NCI-H510A treated with DMSO at 0.1 percent for 48 hours (cell line): Measurements from ENCODE around the gene MT1B.
"Not testable (repeated sequence)": the region's sequence is repeated elsewhere in the genome, so short reads cannot be mapped to it uniquely, and the experiment has no call there.

Experiments used
- DNase-seq: peaks from one replicate; lab custom pipeline; 2025; lab: John Stamatoyannopoulos, UW

The MT1B gene

GRCh38 chr16:56667581-56668571 is 16.2 kb downstream of the MT1B start, which contains the start of gene MT1G:
Gene MT1G (minus strand): TSS chr16:56668065. CDS start chr16:56667993, 72 bp downstream.
- peak; percentile 67 for DNase-seq

DNA sequence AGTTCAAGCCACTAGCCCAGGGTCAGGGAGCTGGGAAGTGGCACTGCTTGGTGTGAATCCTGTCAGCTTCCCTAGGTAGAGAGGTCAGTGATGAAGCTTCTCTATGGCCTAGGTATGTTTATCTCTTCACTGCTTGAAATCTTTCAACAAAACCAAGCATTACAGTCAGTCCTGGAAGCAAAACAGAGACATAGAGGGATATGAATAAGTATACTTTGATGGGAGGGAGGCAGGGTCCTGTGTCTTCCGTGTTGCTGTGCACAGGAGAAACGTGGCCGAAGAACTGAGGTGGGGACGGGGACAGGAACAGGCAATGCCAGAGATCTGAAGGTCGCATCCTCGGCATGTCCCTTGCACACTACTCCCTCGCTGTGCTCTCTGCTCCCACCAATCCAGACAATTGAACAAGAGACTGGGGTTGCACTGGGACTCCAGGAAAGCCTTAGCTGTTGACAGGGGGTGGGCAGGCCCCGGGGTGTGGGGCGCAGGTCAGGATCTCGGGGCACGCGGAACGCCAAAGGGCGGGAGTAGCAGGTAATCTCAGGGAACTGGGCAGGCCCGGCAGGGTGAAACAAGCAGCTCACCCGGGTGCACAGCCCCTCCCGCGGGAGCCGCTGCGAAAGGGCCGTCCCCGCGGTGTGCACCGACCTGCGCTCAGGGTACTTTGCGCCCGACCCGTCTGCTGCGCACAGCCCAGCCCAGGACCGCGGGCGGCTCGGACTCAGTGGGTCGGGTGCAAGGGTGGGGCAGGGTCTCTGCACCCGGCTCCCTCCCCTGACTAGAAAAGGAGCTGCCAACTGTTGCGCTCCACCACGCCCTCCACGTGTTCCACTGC is 17.5 kb downstream of the MT1B start, which contains the start of gene MT1H:
MT1H (plus strand) TSS at position 810 of the 835 bp plus-strand sequence. CDS start 71 bp downstream, outside the sequence.
- no peak for DNase-seq

- no peak for DNase-seq
Observed at GRCh38 chr16:56669840-56670619, 18.3 kb downstream of the MT1B start.

- DNase-seq = no peak
Observed at GRCh38 chr16:56670620-56670934, 18.9 kb downstream of the MT1B start.

- not testable (repeated sequence) for DNase-seq
Observed at GRCh38 chr16:56671691-56672090, 20.0 kb downstream of the MT1B start.

- DNase-seq = not testable (repeated sequence)
Observed at GRCh38 chr16:56672171-56672570, 20.5 kb downstream of the MT1B start.

DNA sequence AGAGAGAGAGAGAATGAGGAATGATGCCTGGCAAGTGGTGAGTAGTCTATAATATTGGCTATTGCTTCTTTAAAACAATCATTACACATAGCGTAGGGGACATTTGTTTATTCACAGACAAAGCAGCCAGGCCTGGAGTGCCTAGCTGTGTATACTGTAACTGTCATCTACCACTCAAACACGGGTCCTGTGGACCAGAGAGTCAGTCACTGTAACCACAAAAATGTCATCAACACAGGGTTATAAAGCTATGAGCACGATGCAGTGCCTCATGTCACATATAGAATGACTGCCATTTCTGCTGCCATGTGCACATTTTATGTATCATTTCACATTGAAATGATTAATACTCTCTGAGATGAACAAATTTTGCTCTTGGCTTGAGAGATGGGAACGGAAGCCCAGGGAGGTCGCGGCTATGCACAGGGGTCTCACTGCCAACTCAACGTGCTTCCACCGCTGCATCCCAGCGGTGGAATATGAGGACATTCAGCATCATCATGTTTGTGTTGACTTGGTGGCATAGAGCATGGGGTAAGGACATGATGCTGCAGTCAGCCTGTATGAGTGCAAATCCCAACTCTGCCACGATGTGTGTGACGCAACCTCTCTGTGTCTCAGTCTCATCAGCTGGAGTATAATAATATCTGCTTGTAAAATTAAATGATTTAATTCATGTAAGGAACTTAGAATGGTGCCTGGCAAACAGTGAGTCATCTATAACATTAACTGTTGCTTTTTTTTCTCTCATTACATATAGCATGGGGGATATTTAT is 21.3 kb downstream of the MT1B start:
- DNase-seq = no peak

- no peak for DNase-seq
Observed at GRCh38 chr16:56673921-56674320, 22.2 kb downstream of the MT1B start.

DNA sequence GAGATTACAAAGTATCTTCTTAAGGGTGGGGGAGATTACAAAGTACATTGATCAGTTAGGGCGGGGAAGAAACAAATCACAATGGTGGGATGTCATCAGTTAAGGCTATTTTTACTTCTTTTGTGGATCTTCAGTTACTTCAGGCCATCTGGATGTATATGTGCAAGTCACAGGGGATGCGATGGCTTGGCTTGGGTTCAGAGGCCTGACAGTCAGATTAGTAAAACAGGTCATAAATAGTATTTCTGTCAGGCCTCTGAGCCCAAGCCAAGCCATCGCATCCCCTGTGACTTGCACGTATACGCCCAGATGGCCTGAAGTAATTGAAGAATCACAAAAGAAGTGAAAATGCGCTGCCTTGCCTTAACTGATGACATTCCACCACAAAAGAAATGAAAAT is 22.9 kb downstream of the MT1B start:
- not testable (repeated sequence) for DNase-seq

- DNase-seq = no peak
Observed at GRCh38 chr16:56675685-56676210, 24.1 kb downstream of the MT1B start.

GRCh38 chr16:56677474-56677873 is 25.8 kb downstream of the MT1B start:
- DNase-seq = no peak

- DNase-seq = no peak
Observed at GRCh38 chr16:56679078-56679730, 27.5 kb downstream of the MT1B start.

DNA sequence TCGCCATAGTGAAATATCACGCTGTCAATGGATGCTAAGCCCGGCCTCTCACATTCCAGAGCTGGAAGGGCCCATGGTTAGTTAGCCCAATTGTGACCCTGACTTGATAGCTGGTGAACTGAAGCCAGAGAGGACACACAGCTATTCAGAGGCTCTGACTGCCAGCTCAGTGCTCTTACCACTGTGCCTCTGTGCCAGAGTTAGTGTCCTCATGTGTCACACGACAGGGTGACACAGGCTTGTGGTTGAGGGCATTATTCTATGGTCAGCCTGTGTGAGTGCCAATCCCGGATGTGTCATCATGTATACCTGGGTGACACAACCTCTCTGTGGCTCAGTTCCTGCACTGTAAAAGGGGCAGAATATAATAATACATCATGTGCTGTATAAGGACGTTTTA is 28.1 kb downstream of the MT1B start:
- DNase-seq = no peak

DNA sequence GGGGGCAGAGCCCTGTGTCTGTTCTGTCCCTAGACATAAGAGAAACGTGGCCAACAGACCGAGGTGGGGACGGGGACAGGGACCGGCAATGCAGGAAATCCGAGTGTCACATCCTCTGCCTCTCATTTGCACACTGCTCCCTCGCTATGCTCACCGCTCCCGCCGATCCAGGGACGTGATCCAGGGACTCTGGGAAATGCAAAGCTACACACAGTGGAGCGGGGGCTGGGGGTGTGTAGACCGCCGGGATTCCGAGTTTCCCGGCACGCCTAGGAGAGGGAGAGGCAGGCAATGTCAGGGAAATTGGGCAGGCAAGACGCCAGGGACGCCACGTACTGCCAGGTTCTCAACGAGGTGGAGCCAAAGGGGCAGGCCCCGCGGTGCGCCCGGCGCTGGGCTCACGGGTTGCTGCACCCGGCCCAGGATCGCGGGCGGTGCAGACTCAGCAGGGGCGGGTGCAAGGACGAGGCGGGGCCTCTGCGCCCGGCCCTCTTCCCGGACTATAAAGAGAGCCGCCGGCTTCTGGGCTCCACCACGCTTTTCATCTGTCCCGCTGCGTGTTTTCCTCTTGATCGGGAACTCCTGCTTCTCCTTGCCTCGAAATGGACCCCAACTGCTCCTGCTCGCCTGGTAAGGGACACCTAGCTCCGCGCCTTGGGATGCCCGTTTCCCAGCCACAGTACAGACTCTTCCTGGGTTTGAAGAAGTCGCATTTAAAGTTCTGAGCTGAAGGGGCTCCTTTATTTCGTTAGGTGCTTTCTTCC is 30.4 kb downstream of the MT1B start, which contains the start of gene MT1X:
MT1X (plus strand) TSS at position 532 of the 764 bp plus-strand sequence; CDS start at position 603, 71 bp downstream.
- peak; percentile 83 for DNase-seq

GRCh38 chr16:56682703-56683397 is 31.2 kb downstream of the MT1B start:
- no peak for DNase-seq

DNA sequence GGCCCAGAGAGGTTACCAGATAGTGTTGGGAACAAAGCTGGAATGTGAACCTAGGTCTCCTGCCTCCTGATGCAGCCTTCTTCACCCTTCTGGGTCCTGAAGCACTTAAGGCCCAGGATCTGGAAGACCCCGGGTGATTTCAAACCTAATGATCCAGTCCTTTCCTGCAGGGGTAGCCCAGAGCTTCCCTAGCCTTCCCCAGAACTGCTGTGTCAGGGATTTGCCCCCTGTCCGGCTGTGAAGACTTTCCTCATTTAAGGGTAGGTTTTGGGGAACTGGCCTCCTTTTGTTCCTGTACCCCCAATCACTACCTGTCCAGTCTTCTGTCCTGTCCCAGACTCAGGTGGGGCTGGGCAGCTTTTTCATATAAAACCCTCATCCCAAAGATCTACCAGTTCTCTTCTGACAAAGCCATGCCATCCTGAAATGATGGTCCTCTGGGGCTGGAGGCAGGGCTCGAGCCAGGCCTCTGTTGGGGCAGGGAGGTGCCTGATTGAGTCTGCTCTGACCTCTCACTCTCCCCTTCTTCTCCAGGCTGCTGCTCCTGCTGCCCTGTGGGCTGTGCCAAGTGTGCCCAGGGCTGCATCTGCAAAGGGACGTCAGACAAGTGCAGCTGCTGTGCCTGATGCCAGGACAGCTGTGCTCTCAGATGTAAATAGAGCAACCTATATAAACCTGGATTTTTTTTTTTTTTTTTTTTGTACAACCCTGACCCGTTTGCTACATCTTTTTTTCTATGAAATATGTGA is 31.9 kb downstream of the MT1B start:
- DNase-seq = no peak

- DNase-seq = no peak
Observed at GRCh38 chr16:56684256-56684925, 32.7 kb downstream of the MT1B start.
